HCT116 (cell line): ENCODE measurements around the gene ELMOD3. TPM values are rescaled to one million over a fixed set of nuclear protein-coding genes. Genes with fewer than 3 reads are reported as not detected.

Experiments
- ATAC-seq: fragments of 200-7000 bp; cut with Tn5 transposase; 2 replicates; pipeline ENCODE4 v1.9.1; 2020; ENCODE audit warnings: mild to moderate bottlenecking, moderate library complexity
- BruUV-seq: library from RNA; stranded (reverse); fragments of 400-500 nt; replicated peaks from 2 replicates; lab custom pipeline; 2021; lab: Mats Ljungman, UMichigan
- CTCF ChIA-PET: fragments of 300-600 bp; sonication (Branson Sonifier 250); formaldehyde crosslinking; loops from one replicate; lab custom pipeline; 2021; ENCODE audit warnings: antibody characterized with exemption; lab: Charles Lee
- POLR2A ChIA-PET: fragments of 300-600, 350-600 bp; sonication (Branson Sonifier 250); formaldehyde crosslinking; loops from one replicate; lab custom pipeline; 2021; ENCODE audit warnings: antibody characterized with exemption; lab: Charles Lee
- RAD21 ChIA-PET, 2 experiments: fragments of 300-600 bp; sonication (Branson Sonifier 250); formaldehyde crosslinking; loops; one replicate each; lab custom pipeline; 2023; ENCODE audit warnings: low total read pairs in 2 of 2; ENCODE audit not compliant: uncharacterized antibody in 2 of 2, unreplicated experiment in 2 of 2, low non-redundant PET in 1 of 2; lab: Charles Lee
- DNase-seq: peaks from one replicate; pipeline ENCODE4 v3.0.0-alpha.2; 2010; ENCODE audit warnings: low read depth, low spot score
- H2AFZ ChIP-seq: fragments of 200-600 bp; shearing (Covaris generic), sonication (generic); 2 replicates; pipeline ENCODE4 v1.6.1; 2017; ENCODE audit warnings: low read depth, mixed run types, mixed read lengths, antibody characterized with exemption, low read length; ENCODE audit not compliant: poor library complexity, severe bottlenecking
- H3K27ac ChIP-seq: 2 replicates; pipeline ENCODE4 v1.5.1; 2012; ENCODE audit warnings: low read depth, low read length
- H3K27me3 ChIP-seq: fragments of 200-600 bp; sonication (generic); 2 replicates; pipeline ENCODE4 v1.6.1; 2016; ENCODE audit warnings: mixed run types, low read length, mixed read lengths; ENCODE audit not compliant: insufficient read depth
- H3K36me3 ChIP-seq, 2 experiments: fragments of 200-500 bp in 1 of 2; fragments of 200-600 bp in 1 of 2; sonication (Bioruptor generic) in 1 of 2; sonication (generic) in 1 of 2; 2 replicates each; pipeline versions ENCODE4 v1.5.1 to v1.6.1; 2014 to 2016; ENCODE audit warnings: low read length in 2 of 2, inconsistent platforms in 1 of 2, mixed read lengths in 1 of 2, mixed run types in 1 of 2; ENCODE audit not compliant: insufficient read depth in 2 of 2, control insufficient read depth in 1 of 2
- H3K4me1 ChIP-seq, 2 experiments: fragments of 200-600 bp in 1 of 2; sonication (generic) in 1 of 2; 2 replicates each; pipeline versions ENCODE4 v1.5.1 to v1.6.1; 2012 to 2017; ENCODE audit warnings: low read length in 2 of 2, inconsistent platforms in 1 of 2, mild to moderate bottlenecking in 1 of 2, mixed read lengths in 1 of 2, mixed run types in 1 of 2, moderate library complexity in 1 of 2; ENCODE audit not compliant: insufficient read depth in 2 of 2, control insufficient read depth in 1 of 2
- H3K4me2 ChIP-seq: fragments of 200-600 bp; sonication (generic); 2 replicates; pipeline ENCODE4 v1.6.1; 2017; ENCODE audit warnings: mixed run types, low read length, mixed read lengths
- H3K4me3 ChIP-seq, 2 experiments: fragments of 200-600 bp in 1 of 2; sonication (generic) in 1 of 2; replicated peaks in 1 of 2; 2 replicates each; pipeline ENCODE4 v1.5.1; 2011 to 2016; ENCODE audit warnings: low read length in 2 of 2, control low read depth in 1 of 2, low read depth in 1 of 2, mild to moderate bottlenecking in 1 of 2, mixed read lengths in 1 of 2, mixed run types in 1 of 2
- H3K79me2 ChIP-seq: fragments of 200-600 bp; sonication (generic); 2 replicates; pipeline ENCODE4 v1.6.1; 2017; ENCODE audit warnings: mild to moderate bottlenecking, mixed run types, low read length, moderate library complexity, mixed read lengths; ENCODE audit not compliant: insufficient read depth
- H3K9ac ChIP-seq: fragments of 200-600 bp; sonication (generic); 2 replicates; pipeline ENCODE4 v1.6.1; 2016; ENCODE audit warnings: low read length, mixed read lengths
- H3K9me2 ChIP-seq: fragments of 200-600 bp; sonication (generic), shearing (Covaris generic); 2 replicates; pipeline ENCODE4 v1.6.1; 2017; ENCODE audit warnings: mixed run types, mild to moderate bottlenecking, moderate library complexity; ENCODE audit not compliant: insufficient read depth
- H3K9me3 ChIP-seq, 2 experiments: fragments of 200-500 bp in 1 of 2; fragments of 200-600 bp in 1 of 2; sonication (Bioruptor generic) in 1 of 2; sonication (generic) in 1 of 2; 2 replicates each; pipeline ENCODE4 v1.6.1; 2014 to 2017; ENCODE audit warnings: low read length in 2 of 2, mixed read lengths in 2 of 2, inconsistent platforms in 1 of 2, low read depth in 1 of 2, mild to moderate bottlenecking in 1 of 2, mixed run types in 1 of 2, moderate library complexity in 1 of 2; ENCODE audit not compliant: control insufficient read depth in 1 of 2, insufficient read depth in 1 of 2
- H4K20me1 ChIP-seq: fragments of 200-600 bp; sonication (generic), shearing (Covaris generic); 2 replicates; pipeline ENCODE4 v1.6.1; 2017; ENCODE audit warnings: mixed run types, mild to moderate bottlenecking, moderate library complexity; ENCODE audit not compliant: insufficient read depth
- CBX3 ChIP-seq: IDR thresholded peaks from 2 replicates; pipeline ENCODE4 v1.6.1; 2012; ENCODE audit warnings: low read depth
- CTCF ChIP-seq, 3 experiments: fragments of 200-600 bp in 1 of 3; sonication (generic) in 1 of 3; IDR thresholded peaks in 2 of 3; conservative IDR thresholded peaks in 1 of 3; 2 replicates each; pipeline ENCODE4 v1.5.1; 2012 to 2017; ENCODE audit warnings: low read depth in 2 of 3, low read length in 2 of 3, antibody characterized with exemption in 1 of 3, borderline replicate concordance in 1 of 3, control low read depth in 1 of 3, mild to moderate bottlenecking in 1 of 3, mixed read lengths in 1 of 3, mixed run types in 1 of 3, moderate library complexity in 1 of 3; ENCODE audit not compliant: insufficient read depth in 1 of 3
- EGR1 ChIP-seq: IDR thresholded peaks from 2 replicates; pipeline ENCODE4 v1.6.1; 2012; ENCODE audit warnings: low read depth
- POLR2AphosphoS5 ChIP-seq: IDR thresholded peaks from 2 replicates; pipeline ENCODE4 v1.6.1; 2011; ENCODE audit warnings: mild to moderate bottlenecking, low read depth, low read length, moderate library complexity
- SIN3A ChIP-seq: IDR thresholded peaks from 2 replicates; pipeline ENCODE4 v1.6.1; 2012; ENCODE audit warnings: low read depth
- SRF ChIP-seq: IDR thresholded peaks from 2 replicates; pipeline ENCODE4 v1.6.1; 2012; ENCODE audit warnings: low read depth
- intact Hi-C: fragments of 100-400 bp; cut with micrococcal nuclease; formaldehyde crosslinking; loops from 2 replicates; pipeline ENCODE4 v1.10.0; 2022
- total RNA-seq: library from RNA; stranded (reverse); gene quantifications from one replicate; pipeline ENCODE4 v1.2.1, GENCODE V29; 2021; ENCODE audit not compliant: unreplicated experiment

ELMOD3 gene
- total RNA-seq, 1 experiment from 2014 or later: 9.2 TPM

- H3K27ac ChIP-seq: no peak overlapping the region
Measured at GRCh38 chr2:85341269-85342029, 13.1 kb upstream of the ELMOD3 start.

More at GRCh38 chr2:85341269-85342029, 13.1 kb upstream of the ELMOD3 start:
- H3K4me1 ChIP-seq: no peaks in the 10 kb centered on the region
- intact Hi-C loops: no loop called here
- H3K79me2 ChIP-seq: no peaks in the 10 kb centered on the region
- no peaks in the 10 kb centered on the region for H4K20me1 ChIP-seq
- TF ChIP-seq POLR2AphosphoS5: no peak
- TF ChIP-seq SIN3A: no peak
- no peak for TF ChIP-seq EGR1
- no peak for TF ChIP-seq CBX3
- no peak for TF ChIP-seq CTCF (IDR thresholded peaks at IDR 0.05 in 2 of 3, conservative IDR thresholded peaks at IDR 0.05 in 1 of 3; ENCODE audit: borderline replicate concordance in 1 of 3, insufficient read depth in 1 of 3, low read depth in 2 of 3, low read length in 2 of 3)
- no peak for TF ChIP-seq SRF
- ChIA-PET CTCF (no interaction called here), POLR2A (no interaction called here), RAD21 (no interaction called here)
- BruUV-seq: no TSS peak
- H3K27me3 ChIP-seq: no peaks in the 10 kb centered on the region
- no peaks in the 10 kb centered on the region for H3K9me2 ChIP-seq
- no peak overlapping the region for H3K9ac ChIP-seq
- H3K36me3 ChIP-seq: peaks cover 4 to 12% of the 10 kb centered on the region in 2 experiments; a peak in 2 of 4 replicates
- DNase-seq: no peak
- no peaks in the 10 kb centered on the region for H3K9me3 ChIP-seq
- H2AFZ ChIP-seq: no peak overlapping the region
- ATAC-seq: no peak
- H3K4me3 ChIP-seq: no peak overlapping the region
- no peak overlapping the region for H3K4me2 ChIP-seq
